GM12864 (cell line): ENCODE measurements around the gene OR2T2.
"Not testable (repeated sequence)": the region's sequence is repeated elsewhere in the genome, so short reads cannot be mapped to it uniquely, and the experiment has no call there.

Experiments used
- DNase-seq: peaks from one replicate; pipeline ENCODE4 v3.0.0-alpha.2; 2011; ENCODE audit warnings: low read depth
- H3K4me3 ChIP-seq: 2 replicates; pipeline ENCODE4 v1.5.1; 2011; ENCODE audit warnings: mild to moderate bottlenecking, low read depth, low read length, control low read depth
- CTCF ChIP-seq: IDR thresholded peaks from 2 replicates; pipeline ENCODE4 v1.5.1; 2011; ENCODE audit warnings: low read depth, mild to moderate bottlenecking, moderate library complexity, low read length, control low read depth, inconsistent platforms; ENCODE audit errors: missing control alignments

The OR2T2 gene, protein sequence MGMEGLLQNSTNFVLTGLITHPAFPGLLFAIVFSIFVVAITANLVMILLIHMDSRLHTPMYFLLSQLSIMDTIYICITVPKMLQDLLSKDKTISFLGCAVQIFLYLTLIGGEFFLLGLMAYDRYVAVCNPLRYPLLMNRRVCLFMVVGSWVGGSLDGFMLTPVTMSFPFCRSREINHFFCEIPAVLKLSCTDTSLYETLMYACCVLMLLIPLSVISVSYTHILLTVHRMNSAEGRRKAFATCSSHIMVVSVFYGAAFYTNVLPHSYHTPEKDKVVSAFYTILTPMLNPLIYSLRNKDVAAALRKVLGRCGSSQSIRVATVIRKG

GRCh38 chr1:248445399-248445798 is at the start of gene OR2T2:
Gene OR2T2 (plus strand): TSS chr1:248445637. CDS start chr1:248452798, 7,161 bp downstream.
- H3K4me3 ChIP-seq, DNase-seq: not testable (repeated sequence)

- no peak for DNase-seq
- H3K4me3 ChIP-seq, result no peak within 1 kb of the TSS
- TF ChIP-seq CTCF, result no peak
Observed at GRCh38 chr1:248402748-248403147, 42.7 kb upstream of the OR2T2 start, which contains the start of gene OR2T1. Gene OR2T1 (plus strand): TSS chr1:248403048. CDS start chr1:248406148, 3,100 bp downstream.

- peak; percentile 8 for DNase-seq
- H3K4me3 ChIP-seq, result no peak overlapping the region
- peak; percentile 15 for TF ChIP-seq CTCF
Observed at GRCh38 chr1:248404024-248404423, 41.4 kb upstream of the OR2T2 start.

DNA sequence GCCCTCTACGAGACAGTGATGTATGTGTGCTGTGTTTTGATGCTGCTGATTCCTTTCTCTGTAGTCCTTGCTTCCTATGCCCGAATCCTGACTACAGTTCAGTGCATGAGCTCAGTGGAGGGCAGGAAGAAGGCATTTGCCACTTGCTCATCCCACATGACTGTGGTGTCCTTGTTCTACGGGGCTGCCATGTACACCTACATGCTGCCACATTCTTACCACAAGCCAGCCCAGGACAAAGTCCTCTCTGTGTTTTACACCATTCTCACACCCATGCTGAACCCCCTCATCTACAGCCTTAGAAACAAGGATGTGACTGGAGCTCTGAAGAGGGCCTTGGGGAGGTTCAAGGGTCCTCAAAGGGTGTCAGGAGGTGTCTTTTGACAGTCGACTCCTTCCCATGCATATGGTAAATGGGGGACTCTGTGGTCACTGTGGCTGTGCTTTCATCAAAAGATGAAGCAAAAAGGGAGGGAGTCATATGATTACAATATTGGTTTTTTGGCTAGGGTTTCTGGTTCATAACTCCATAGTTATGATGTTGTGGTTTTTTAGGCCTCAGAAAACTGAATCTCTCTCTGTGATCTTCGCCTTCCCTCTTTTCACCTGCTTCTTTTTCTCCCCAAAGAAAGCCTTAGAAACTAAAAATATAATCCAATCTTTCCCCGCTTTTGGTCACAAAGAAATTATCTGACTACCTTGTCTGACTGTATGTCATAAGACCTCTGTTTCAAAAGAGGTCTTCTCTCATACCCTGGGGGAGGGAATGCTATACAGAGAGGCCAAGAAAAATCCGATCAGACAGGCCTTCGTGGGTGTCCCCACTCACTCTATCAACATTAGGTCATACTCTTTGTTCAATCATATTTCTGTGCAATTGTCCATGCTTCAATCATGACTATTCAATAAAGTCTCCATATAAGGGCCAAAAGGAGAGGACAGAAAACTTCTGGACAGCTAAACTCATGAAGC is 38.4 kb upstream of the OR2T2 start:
- H3K4me3 ChIP-seq, result no peak overlapping the region
- DNase-seq, result no peak
- no peak for TF ChIP-seq CTCF

- no peak for DNase-seq
- TF ChIP-seq CTCF, result no peak
- no peak overlapping the region for H3K4me3 ChIP-seq
Observed at GRCh38 chr1:248416226-248416625, 29.2 kb upstream of the OR2T2 start.

GRCh38 chr1:248417854-248418253 is 27.6 kb upstream of the OR2T2 start:
- no peak for TF ChIP-seq CTCF
- no peak overlapping the region for H3K4me3 ChIP-seq
- DNase-seq, result no peak

DNA sequence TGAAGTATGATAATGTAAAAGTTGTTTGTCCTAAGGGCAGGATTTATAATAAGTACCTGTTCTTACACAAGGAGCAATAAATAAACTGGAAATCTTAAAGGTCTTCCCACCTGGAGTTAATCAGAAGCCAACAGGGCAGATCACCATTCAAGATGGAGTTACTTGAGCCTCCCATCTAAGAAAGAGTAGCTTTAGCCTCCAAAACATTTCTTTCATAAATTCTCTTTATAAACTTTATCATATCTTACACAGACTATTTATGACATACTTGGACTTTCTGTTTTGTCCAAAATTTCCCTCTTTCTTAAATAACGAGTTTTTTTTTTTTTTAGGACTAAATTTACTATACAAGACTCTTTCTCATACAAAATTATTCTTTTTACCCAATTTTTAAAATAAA is 24.1 kb upstream of the OR2T2 start:
- DNase-seq, result no peak
- TF ChIP-seq CTCF, result no peak
- no peak overlapping the region for H3K4me3 ChIP-seq

DNA sequence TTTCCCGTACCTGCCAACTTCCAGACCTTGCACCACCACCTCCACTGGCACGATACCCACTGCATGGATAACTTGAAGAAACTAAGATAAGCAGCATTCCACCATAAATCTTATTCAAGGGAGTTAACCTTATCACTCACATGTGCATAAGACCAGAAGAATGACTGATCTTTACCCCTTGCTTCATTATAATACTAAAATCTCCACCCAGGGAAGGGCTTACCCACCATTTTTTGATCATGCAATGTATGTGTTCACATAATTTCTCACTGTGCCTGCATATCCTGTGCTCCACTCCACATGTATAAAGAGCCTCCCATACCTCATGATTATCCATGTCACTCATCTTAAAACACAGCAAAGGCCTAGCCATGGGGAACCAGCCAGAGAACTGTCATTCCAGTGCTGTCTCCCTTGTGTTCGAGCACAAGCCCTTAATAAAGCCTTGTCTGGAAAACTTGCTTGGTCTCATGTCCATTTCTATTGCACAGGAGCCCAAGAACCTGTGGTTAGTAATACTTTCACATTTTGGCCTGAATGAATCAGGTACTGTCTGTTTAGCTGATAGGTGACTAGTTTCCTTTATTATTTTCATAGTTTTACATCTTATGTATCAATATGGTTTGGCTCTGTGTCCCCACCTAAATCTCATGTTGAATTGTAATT is 17.8 kb upstream of the OR2T2 start:
- DNase-seq, H3K4me3 ChIP-seq: not testable (repeated sequence)

- H3K4me3 ChIP-seq, DNase-seq: not testable (repeated sequence)
Observed at GRCh38 chr1:248428192-248428533, 17.3 kb upstream of the OR2T2 start.

GRCh38 chr1:248431683-248432082 is 13.8 kb upstream of the OR2T2 start:
- H3K4me3 ChIP-seq, DNase-seq: not testable (repeated sequence)
